MM.1S (cell line): ENCODE data around the gene PTPRN2.

Experiments
- DNase-seq: peaks from one replicate; pipeline ENCODE4 v3.0.0-alpha.2; 2015
- H2AFZ ChIP-seq: fragments of 300-600 bp; sonication (generic); 2 replicates; pipeline ENCODE4 v1.6.0; 2016; ENCODE audit warnings: antibody characterized with exemption, low read length
- H3F3A ChIP-seq: fragments of 300-600 bp; sonication (generic); 2 replicates; pipeline ENCODE4 v1.6.1; 2016; ENCODE audit warnings: mild to moderate bottlenecking, antibody characterized with exemption, low read length, moderate library complexity, mixed read lengths; ENCODE audit not compliant: insufficient read depth
- H3K27ac ChIP-seq: fragments of 300-600 bp; sonication (generic); 2 replicates; pipeline ENCODE4 v1.5.1; 2016; ENCODE audit warnings: mild to moderate bottlenecking, low read length
- H3K27me3 ChIP-seq: fragments of 300-600 bp; sonication (generic); replicated peaks from 2 replicates; pipeline ENCODE4 v1.6.0; 2016; ENCODE audit warnings: low read length; ENCODE audit not compliant: insufficient read depth
- H3K36me3 ChIP-seq: fragments of 300-600 bp; sonication (generic); replicated peaks from 2 replicates; pipeline ENCODE4 v1.6.1; 2016; ENCODE audit warnings: mild to moderate bottlenecking, low read length, mixed read lengths; ENCODE audit not compliant: insufficient read depth
- H3K4me1 ChIP-seq: fragments of 300-600 bp; sonication (generic); 2 replicates; pipeline ENCODE4 v1.6.1; 2016; ENCODE audit warnings: low read length, mixed read lengths
- H3K4me2 ChIP-seq: fragments of 300-600 bp; sonication (generic); 2 replicates; pipeline ENCODE4 v1.6.0; 2016; ENCODE audit warnings: low read depth, low read length
- H3K4me3 ChIP-seq: fragments of 300-600 bp; sonication (generic); 2 replicates; pipeline ENCODE4 v1.5.1; 2016; ENCODE audit warnings: low read length, mixed read lengths
- H3K79me2 ChIP-seq: fragments of 300-600 bp; sonication (generic); 2 replicates; pipeline ENCODE4 v1.6.1; 2016; ENCODE audit warnings: mixed run types, low read length, mixed read lengths
- H3K9ac ChIP-seq: fragments of 300-600 bp; sonication (generic); 2 replicates; pipeline ENCODE4 v1.6.1; 2016; ENCODE audit warnings: low read length, mixed read lengths
- H3K9me2 ChIP-seq: fragments of 300-600 bp; sonication (generic); replicated peaks from 2 replicates; pipeline ENCODE4 v1.6.1; 2016; ENCODE audit warnings: mild to moderate bottlenecking, low read length, mixed read lengths; ENCODE audit not compliant: insufficient read depth
- H3K9me3 ChIP-seq: fragments of 300-600 bp; sonication (generic); replicated peaks from 2 replicates; pipeline ENCODE4 v1.6.1; 2016; ENCODE audit warnings: mild to moderate bottlenecking, low read length, mixed read lengths; ENCODE audit not compliant: insufficient read depth
- H4K20me1 ChIP-seq: fragments of 300-600 bp; sonication (generic); 2 replicates; pipeline ENCODE4 v1.6.1; 2016; ENCODE audit warnings: mild to moderate bottlenecking, low read length, moderate library complexity, mixed read lengths; ENCODE audit not compliant: insufficient read depth
- EZH2 ChIP-seq: fragments of 300-600 bp; sonication (generic); optimal IDR thresholded peaks from 2 replicates; pipeline ENCODE3; 2017; ENCODE audit warnings: low read depth, mild to moderate bottlenecking, antibody characterized with exemption, low read length, mixed read lengths
- EZH2phosphoT487 ChIP-seq: fragments of 300-600 bp; sonication (generic); IDR thresholded peaks from 2 replicates; pipeline ENCODE4 v1.6.1; 2018; ENCODE audit warnings: antibody characterized with exemption, low read length
- TF ChIP-seq, protein P1 (sequence below): fragments of 300-600 bp; sonication (generic); IDR thresholded peaks from 2 replicates; pipeline ENCODE4 v1.5.1; 2016; ENCODE audit warnings: antibody characterized with exemption, low read length, mixed read lengths

Gene PTPRN2

DNA sequence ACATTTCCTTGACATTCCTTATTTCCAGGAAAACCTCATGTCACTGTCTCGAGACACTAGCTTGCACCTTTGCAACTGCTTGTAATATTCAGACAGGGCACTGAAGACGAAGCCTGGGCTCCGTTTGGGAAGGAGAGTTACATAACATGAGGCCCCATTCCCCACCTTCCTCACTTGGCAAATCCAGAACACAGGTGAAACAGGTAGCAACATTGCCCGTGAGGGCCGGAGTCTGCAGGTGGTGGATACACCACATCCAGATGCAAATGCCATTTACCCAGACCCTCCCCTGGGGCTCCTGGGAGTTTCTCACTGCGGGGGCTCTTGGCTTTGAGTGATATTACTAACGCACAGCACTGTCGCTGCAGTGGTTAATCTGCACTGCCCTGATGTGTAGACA, 491.0 kb downstream of the PTPRN2 start:
- no peak overlapping the region for H2AFZ ChIP-seq
- H3K4me3 ChIP-seq: no peak overlapping the region
- no peaks in the 10 kb centered on the region for H4K20me1 ChIP-seq
- no peaks in the 10 kb centered on the region for H3K4me1 ChIP-seq
- no peaks in the 10 kb centered on the region for H3K9me2 ChIP-seq
- TF ChIP-seq EZH2: no peak
- H3K9me3 ChIP-seq: no peaks in the 10 kb centered on the region
- H3K9ac ChIP-seq: no peak overlapping the region
- no peak overlapping the region for H3K4me2 ChIP-seq
- no peak for DNase-seq
- no peaks in the 10 kb centered on the region for H3K79me2 ChIP-seq
- H3K27ac ChIP-seq: no peak overlapping the region
- H3F3A ChIP-seq: no peaks in the 10 kb centered on the region
- peaks cover 47% of the 10 kb centered on the region for H3K27me3 ChIP-seq
- H3K36me3 ChIP-seq: no peaks in the 10 kb centered on the region

DNA sequence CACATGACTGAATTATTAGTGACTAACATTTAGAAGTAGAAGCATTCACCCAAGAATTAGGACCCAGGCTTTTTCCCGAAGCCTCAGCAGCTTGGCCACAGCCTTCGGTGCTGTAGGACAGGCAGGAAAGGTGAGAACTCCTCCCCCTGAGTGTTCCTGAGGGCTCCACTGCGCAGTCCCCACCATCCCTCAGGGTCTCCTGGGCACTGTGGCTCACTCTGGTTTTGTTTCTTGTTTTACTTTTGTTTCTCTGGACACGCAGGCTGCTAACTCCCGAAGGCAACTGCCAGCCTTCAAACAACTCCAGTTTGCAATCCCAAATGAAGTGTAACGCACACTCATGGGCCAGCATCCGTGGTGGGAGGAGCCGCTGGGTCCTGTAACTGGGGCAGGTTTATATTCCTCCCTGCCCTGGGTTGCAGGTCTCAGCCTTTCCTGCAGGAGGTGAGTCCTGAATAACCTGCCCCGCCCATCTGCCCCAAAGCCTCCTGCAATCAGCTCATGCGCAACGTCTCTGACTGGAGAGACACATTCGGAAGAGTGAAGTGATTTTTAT, 492.9 kb downstream of the PTPRN2 start:
- Histone ChIP-seq H3K9me3 (no peaks in the 10 kb centered on the region), H3K79me2 (no peaks in the 10 kb centered on the region)

DNA sequence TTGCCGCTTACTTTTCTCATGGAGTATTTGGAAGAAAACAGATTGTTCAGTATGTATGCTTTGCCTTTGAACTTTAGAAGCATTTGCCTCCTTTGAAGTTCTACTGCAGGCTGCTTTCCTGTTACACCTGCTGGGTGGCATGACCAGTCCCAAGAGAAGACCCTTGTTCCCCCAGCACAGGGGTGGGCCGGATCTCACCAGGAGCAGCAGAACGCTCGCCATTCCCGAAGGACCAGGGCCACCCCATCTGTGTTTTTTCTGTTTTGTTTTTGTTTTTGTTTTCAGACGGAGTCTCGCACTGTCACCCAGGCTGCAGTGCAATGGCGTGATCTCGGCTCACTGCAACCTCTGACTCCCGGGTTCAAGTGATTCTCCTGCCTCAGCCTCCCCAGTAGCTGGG, 493.6 kb downstream of the PTPRN2 start:
- H4K20me1 ChIP-seq: no peaks in the 10 kb centered on the region
- H3K27ac ChIP-seq: no peak overlapping the region
- H3K4me2 ChIP-seq: no peak overlapping the region
- H3F3A ChIP-seq: no peaks in the 10 kb centered on the region
- H2AFZ ChIP-seq: no peak overlapping the region
- no peak overlapping the region for H3K9ac ChIP-seq
- no peaks in the 10 kb centered on the region for H3K79me2 ChIP-seq
- no peaks in the 10 kb centered on the region for H3K4me1 ChIP-seq
- DNase-seq: no peak
- no peaks in the 10 kb centered on the region for H3K9me2 ChIP-seq
- H3K4me3 ChIP-seq: no peak overlapping the region
- TF ChIP-seq EZH2 (no peak), EZH2phosphoT487 (no peak)
- TF ChIP-seq, protein P1, sequence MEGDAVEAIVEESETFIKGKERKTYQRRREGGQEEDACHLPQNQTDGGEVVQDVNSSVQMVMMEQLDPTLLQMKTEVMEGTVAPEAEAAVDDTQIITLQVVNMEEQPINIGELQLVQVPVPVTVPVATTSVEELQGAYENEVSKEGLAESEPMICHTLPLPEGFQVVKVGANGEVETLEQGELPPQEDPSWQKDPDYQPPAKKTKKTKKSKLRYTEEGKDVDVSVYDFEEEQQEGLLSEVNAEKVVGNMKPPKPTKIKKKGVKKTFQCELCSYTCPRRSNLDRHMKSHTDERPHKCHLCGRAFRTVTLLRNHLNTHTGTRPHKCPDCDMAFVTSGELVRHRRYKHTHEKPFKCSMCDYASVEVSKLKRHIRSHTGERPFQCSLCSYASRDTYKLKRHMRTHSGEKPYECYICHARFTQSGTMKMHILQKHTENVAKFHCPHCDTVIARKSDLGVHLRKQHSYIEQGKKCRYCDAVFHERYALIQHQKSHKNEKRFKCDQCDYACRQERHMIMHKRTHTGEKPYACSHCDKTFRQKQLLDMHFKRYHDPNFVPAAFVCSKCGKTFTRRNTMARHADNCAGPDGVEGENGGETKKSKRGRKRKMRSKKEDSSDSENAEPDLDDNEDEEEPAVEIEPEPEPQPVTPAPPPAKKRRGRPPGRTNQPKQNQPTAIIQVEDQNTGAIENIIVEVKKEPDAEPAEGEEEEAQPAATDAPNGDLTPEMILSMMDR: no peak
- no peaks in the 10 kb centered on the region for H3K9me3 ChIP-seq
- no peaks in the 10 kb centered on the region for H3K36me3 ChIP-seq
- peaks cover 47% of the 10 kb centered on the region for H3K27me3 ChIP-seq

More for the DNA sequence above, 492.9 kb downstream of the PTPRN2 start:
- H3K4me2 ChIP-seq: peak overlapping the region; percentile 18; the same call in 1 of the 2 replicates
- no peaks in the 10 kb centered on the region for H3K36me3 ChIP-seq
- TF ChIP-seq EZH2phosphoT487: no peak
- TF ChIP-seq EZH2: no peak
- TF ChIP-seq, protein P1: no peak
- H2AFZ ChIP-seq: no peak overlapping the region
- DNase-seq: no peak
- no peaks in the 10 kb centered on the region for H3K4me1 ChIP-seq
- no peaks in the 10 kb centered on the region for H4K20me1 ChIP-seq
- H3K27ac ChIP-seq: no peak overlapping the region
- H3K9me2 ChIP-seq: no peaks in the 10 kb centered on the region
- H3K27me3 ChIP-seq: peaks cover 47% of the 10 kb centered on the region
- H3F3A ChIP-seq: no peaks in the 10 kb centered on the region
- no peak overlapping the region for H3K4me3 ChIP-seq
- H3K9ac ChIP-seq: no peak overlapping the region

DNA sequence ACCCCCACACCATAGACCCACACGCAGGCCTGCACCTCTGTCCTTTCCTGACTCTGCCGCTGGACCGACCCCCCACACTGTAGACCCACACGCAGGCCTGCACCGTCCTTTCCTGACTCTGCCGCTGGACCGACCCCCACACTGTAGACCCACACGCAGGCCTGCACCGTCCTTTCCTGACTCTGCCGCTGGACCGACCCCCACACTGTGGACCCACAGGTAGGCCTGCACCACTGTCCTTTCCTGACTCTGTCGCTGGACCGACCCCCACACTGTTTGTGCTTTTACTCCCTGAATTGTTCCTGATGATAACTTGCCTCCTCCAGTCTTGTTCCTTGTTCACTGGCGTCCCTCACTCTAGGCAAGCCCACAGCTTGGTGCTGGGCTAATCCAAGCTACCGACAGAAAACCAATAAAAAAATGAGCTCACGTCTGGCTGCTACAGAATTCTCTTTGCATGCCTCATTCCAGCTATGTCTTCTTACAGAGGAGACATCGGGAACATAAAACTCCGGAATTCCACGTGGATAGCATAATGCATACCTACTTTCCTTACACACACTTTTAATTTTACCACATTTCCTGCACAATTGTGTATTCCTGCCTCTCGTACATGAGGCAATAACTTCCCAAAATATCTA, 494.3 kb downstream of the PTPRN2 start:
- Histone ChIP-seq H3F3A (no peaks in the 10 kb centered on the region), H4K20me1 (no peaks in the 10 kb centered on the region), H3K4me1 (no peaks in the 10 kb centered on the region), H3K36me3 (no peaks in the 10 kb centered on the region), H3K4me3 (no peak overlapping the region), H3K9me2 (no peaks in the 10 kb centered on the region), H3K27me3 (peaks cover 46% of the 10 kb centered on the region), H3K9ac (no peak overlapping the region), H3K27ac (no peak overlapping the region), H3K9me3 (no peaks in the 10 kb centered on the region), H3K4me2 (no peak overlapping the region), H2AFZ (no peak overlapping the region), H3K79me2 (no peaks in the 10 kb centered on the region)
- TF ChIP-seq, protein P1: no peak
- no peak for TF ChIP-seq EZH2
- no peak for TF ChIP-seq EZH2phosphoT487
- DNase-seq: no peak
